Natural killer cell (primary cell): ENCODE data around the gene MIA2. TPM values are rescaled to one million over a fixed set of nuclear protein-coding genes. Genes with fewer than 3 reads are reported as not detected.
A peak's percentile ranks its signal among the peaks of the same experiment; 100 is the strongest.

Source experiments
- ATAC-seq, 3 donors: fragments of 150-1000 bp in 2 of 3; fragments of 200-7000 bp in 1 of 3; cut with Tn5 transposase; 1 replicate in 1 of 3; 2 replicates in 2 of 3; pipeline ENCODE4 v1.10.0; 2021; ENCODE audit warnings: mild to moderate bottlenecking in 2 of 3, moderate library complexity in 2 of 3
- DNase-seq, 2 donors: peaks; one replicate each; pipeline versions ENCODE4 v3.0.0 to v3.0.0-alpha.2; 2013 to 2021; ENCODE audit warnings: mixed read lengths in 1 of 2
- H3K27ac ChIP-seq: one replicate; pipeline ENCODE4 v1.5.1; 2013; ENCODE audit warnings: mild to moderate bottlenecking, low read length
- H3K27me3 ChIP-seq: one replicate; pipeline ENCODE4 v1.6.1; 2013; ENCODE audit warnings: low read length; ENCODE audit not compliant: control insufficient read depth, insufficient read depth
- H3K36me3 ChIP-seq: one replicate; pipeline ENCODE4 v1.6.1; 2013; ENCODE audit warnings: low read length; ENCODE audit not compliant: control insufficient read depth, insufficient read depth
- H3K4me1 ChIP-seq: one replicate; pipeline ENCODE4 v1.6.1; 2013; ENCODE audit warnings: low read length; ENCODE audit not compliant: control insufficient read depth, insufficient read depth
- H3K4me3 ChIP-seq: one replicate; pipeline ENCODE4 v1.5.1; 2013; ENCODE audit warnings: low read length
- H3K9me3 ChIP-seq: one replicate; pipeline ENCODE4 v1.6.1; 2013; ENCODE audit warnings: low read length; ENCODE audit not compliant: control insufficient read depth, insufficient read depth
- H3K27ac Mint-ChIP-seq, 2 donors: one replicate each; pipeline ENCODE4 v1.8.0; 2022; ENCODE audit warnings: mild to moderate bottlenecking in 2 of 2, mixed read lengths in 2 of 2, moderate library complexity in 1 of 2
- H3K27me3 Mint-ChIP-seq, 2 donors: one replicate each; pipeline ENCODE4 v1.8.0; 2022; ENCODE audit warnings: low read depth in 2 of 2, mixed read lengths in 2 of 2
- H3K36me3 Mint-ChIP-seq: one replicate; pipeline ENCODE4 v1.8.0; 2022; ENCODE audit warnings: mixed read lengths
- H3K4me1 Mint-ChIP-seq, 2 donors: one replicate each; pipeline ENCODE4 v1.8.0; 2022; ENCODE audit warnings: mixed read lengths in 2 of 2
- H3K4me3 Mint-ChIP-seq: one replicate; pipeline ENCODE4 v1.8.0; 2022; ENCODE audit warnings: mild to moderate bottlenecking, moderate library complexity, mixed read lengths
- H3K9me3 Mint-ChIP-seq, 2 donors: one replicate each; pipeline ENCODE4 v1.8.0; 2022; ENCODE audit warnings: mixed read lengths in 2 of 2
- CTCF ChIP-seq: fragments of 200-600 bp; IDR thresholded peaks from one replicate; pipeline ENCODE4 v1.8.0; 2022; ENCODE audit warnings: antibody characterized with exemption
- WGBS: methylation state at CpG from one replicate; pipeline ENCODE4 v1.1.7; 2013; ENCODE audit warnings: missing lambda C conversion rate; ENCODE audit not compliant: insufficient coverage; 5-methylcytosine and 5-hydroxymethylcytosine counted together
- intact Hi-C: fragments of 100-400 bp; cut with micrococcal nuclease; formaldehyde crosslinking; loops from one replicate; pipeline ENCODE4 v1.14.2; 2022
- total RNA-seq, 4 donors: library from RNA; stranded (reverse); fragments of 120-200 nt in 1 of 4; gene quantifications; one replicate each; pipeline versions ENCODE4 v1.2.3 to v1.2.4, GENCODE V29; 2013 to 2022

The MIA2 gene
- total RNA-seq, 3 donors from 2014 or later (not counting 1 experiment from before 2014, with no cell fraction given): 44.7 to 45.7 (median 45.4) TPM

- no peaks in the 10 kb centered on the region for H3K36me3 Mint-ChIP-seq
- Histone ChIP-seq H3K27ac (peak overlapping the region; percentile 35), H3K27me3 (no peaks in the 10 kb centered on the region), H3K4me3 (no peak overlapping the region), H3K4me1 (peaks cover 4% of the 10 kb centered on the region), H3K36me3 (no peaks in the 10 kb centered on the region), H3K9me3 (no peaks in the 10 kb centered on the region)
- 60% methylated on average over 1 of the region's 1 CpG for WGBS
- H3K27ac Mint-ChIP-seq: peak overlapping the region; percentile 80 to 85
- ATAC-seq (peak; percentile 63 to 85 (median 79)), DNase-seq (peak in 1 of 2 donors; percentile 31)
- H3K4me3 Mint-ChIP-seq: peak overlapping the region; percentile 37
- no peak for TF ChIP-seq CTCF
- intact Hi-C loops: no loop called here
- no peaks in the 10 kb centered on the region for H3K27me3 Mint-ChIP-seq
- H3K4me1 Mint-ChIP-seq: peaks cover 30 to 43% of the 10 kb centered on the region in 2 donors
- no peaks in the 10 kb centered on the region for H3K9me3 Mint-ChIP-seq
These were observed 149.4 kb downstream of the MIA2 start for GRCh38 chr14:39383026-39383660.

- whole genome bisulfite sequencing: 100% methylated on average over 1 of the region's 1 CpG
These were observed 150.0 kb downstream of the MIA2 start for GRCh38 chr14:39383741-39384140.

DNA sequence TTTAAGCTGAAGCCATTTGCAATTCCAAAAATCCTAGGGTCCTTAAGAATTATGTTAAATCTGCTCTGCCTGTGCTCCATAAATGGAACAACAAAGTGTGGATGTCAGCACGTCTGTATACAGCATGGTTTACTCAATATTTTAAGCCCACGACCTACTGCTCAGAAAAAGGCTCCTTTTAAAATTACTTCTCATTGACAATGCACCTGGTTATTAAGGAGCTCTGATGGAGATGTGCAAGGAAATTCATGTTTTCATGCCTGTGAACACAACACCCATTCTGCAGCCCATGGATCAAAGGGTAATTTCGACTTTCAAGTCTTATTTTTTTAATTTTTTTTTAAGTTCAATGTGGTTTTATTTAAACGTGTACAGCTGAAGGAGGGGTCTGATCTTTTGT is 150.5 kb downstream of the MIA2 start:
- ATAC-seq (no peak), DNase-seq (no peak)
- TF ChIP-seq CTCF: no peak
- Mint-ChIP-seq H3K27ac (peak overlapping the region; percentile 80 to 85), H3K4me3 (no peak overlapping the region), H3K27me3 (no peaks in the 10 kb centered on the region), H3K36me3 (no peaks in the 10 kb centered on the region), H3K9me3 (no peaks in the 10 kb centered on the region), H3K4me1 (peaks cover 30 to 43% of the 10 kb centered on the region in 2 donors)
- Histone ChIP-seq H3K4me3 (no peak overlapping the region), H3K4me1 (peaks cover 4% of the 10 kb centered on the region), H3K27ac (no peak overlapping the region), H3K36me3 (no peaks in the 10 kb centered on the region), H3K27me3 (no peaks in the 10 kb centered on the region), H3K9me3 (no peaks in the 10 kb centered on the region)
- 100% methylated on average over 1 of the region's 4 CpGs for WGBS
- intact Hi-C loops: no loop called here

More at GRCh38 chr14:39383741-39384140, 150.0 kb downstream of the MIA2 start:
- Histone ChIP-seq H3K4me3 (no peak overlapping the region), H3K36me3 (no peaks in the 10 kb centered on the region), H3K4me1 (peaks cover 4% of the 10 kb centered on the region), H3K27ac (peak overlapping the region; percentile 35), H3K27me3 (no peaks in the 10 kb centered on the region), H3K9me3 (no peaks in the 10 kb centered on the region)
- Mint-ChIP-seq H3K27ac (peak overlapping the region; percentile 80 to 85), H3K27me3 (no peaks in the 10 kb centered on the region), H3K4me3 (no peak overlapping the region), H3K36me3 (no peaks in the 10 kb centered on the region), H3K4me1 (peaks cover 30 to 43% of the 10 kb centered on the region in 2 donors), H3K9me3 (no peaks in the 10 kb centered on the region)
- intact Hi-C loops: no loop called here
- ATAC-seq: no peak
- no peak for DNase-seq
- TF ChIP-seq CTCF: no peak

GRCh38 chr14:39393289-39393688 is 159.6 kb downstream of the MIA2 start:
- Mint-ChIP-seq H3K4me3 (no peak overlapping the region), H3K27ac (no peak overlapping the region), H3K27me3 (no peaks in the 10 kb centered on the region), H3K9me3 (no peaks in the 10 kb centered on the region), H3K4me1 (peaks cover 0 to 5% of the 10 kb centered on the region in 2 donors), H3K36me3 (no peaks in the 10 kb centered on the region)
- intact Hi-C loops: no loop called here
- no peak for TF ChIP-seq CTCF
- Histone ChIP-seq H3K36me3 (peaks cover 26% of the 10 kb centered on the region), H3K4me1 (no peaks in the 10 kb centered on the region), H3K27ac (no peak overlapping the region), H3K4me3 (no peak overlapping the region), H3K9me3 (no peaks in the 10 kb centered on the region), H3K27me3 (no peaks in the 10 kb centered on the region)
- DNase-seq (no peak), ATAC-seq (no peak)
- no CpG with 5 or more reads among the region's 1 CpG for WGBS
